PC-9 (cell line): ENCODE data around the gene REEP3. TPM values are rescaled to one million over a fixed set of nuclear protein-coding genes. Genes with fewer than 3 reads are reported as not detected.

Source experiments
- BruUV-seq: library from RNA; stranded (reverse); fragments of 400-500 nt; replicated peaks from 2 replicates; lab custom pipeline; 2021; lab: Mats Ljungman, UMichigan
- CTCF ChIA-PET: fragments of 300-600 bp; sonication (Branson Sonifier 250); formaldehyde crosslinking; loops from one replicate; lab custom pipeline; 2022; ENCODE audit warnings: antibody characterized with exemption; lab: Charles Lee
- POLR2A ChIA-PET: fragments of 300-600 bp; sonication (Branson Sonifier 250); formaldehyde crosslinking; loops from one replicate; lab custom pipeline; 2022; ENCODE audit warnings: antibody characterized with exemption; ENCODE audit not compliant: unreplicated experiment; lab: Charles Lee
- DNase-seq, 2 experiments: peaks; one replicate each; pipeline versions ENCODE4 v3.0.0 to v3.0.0-alpha.2; 2015 to 2022; ENCODE audit warnings: mixed read lengths in 1 of 2
- H2AFZ ChIP-seq: fragments of 200-600 bp; sonication (generic); 2 replicates; pipeline ENCODE4 v1.8.1; 2017; ENCODE audit warnings: antibody characterized with exemption
- H3F3A ChIP-seq: fragments of 200-600 bp; sonication (generic); 2 replicates; pipeline ENCODE4 v1.8.1; 2017; ENCODE audit warnings: antibody characterized with exemption, mild to moderate bottlenecking, low read depth; ENCODE audit not compliant: insufficient read depth
- H3K27ac ChIP-seq: fragments of 200-600 bp; sonication (generic); 2 replicates; pipeline ENCODE4 v1.6.1; 2016; ENCODE audit warnings: mixed run types
- H3K27me3 ChIP-seq: fragments of 200-600 bp; sonication (generic); 2 replicates; pipeline ENCODE4 v1.6.1; 2016; ENCODE audit warnings: low read depth, mixed run types; ENCODE audit not compliant: insufficient read depth
- H3K36me3 ChIP-seq: fragments of 200-600 bp; sonication (generic); 2 replicates; pipeline ENCODE4 v1.6.1; 2016; ENCODE audit warnings: low read depth, mixed run types
- H3K4me1 ChIP-seq: fragments of 200-600 bp; sonication (generic); replicated peaks from 2 replicates; pipeline ENCODE4 v1.6.1; 2016; ENCODE audit warnings: mixed run types; ENCODE audit not compliant: insufficient read depth
- H3K4me2 ChIP-seq: fragments of 200-600 bp; sonication (generic); 2 replicates; pipeline ENCODE4 v1.6.1; 2017; ENCODE audit warnings: mixed run types
- H3K4me3 ChIP-seq: fragments of 200-600 bp; sonication (generic); 2 replicates; pipeline ENCODE4 v1.6.1; 2016; ENCODE audit warnings: mixed run types
- H3K79me2 ChIP-seq: fragments of 200-600 bp; sonication (generic); 2 replicates; pipeline ENCODE4 v1.6.1; 2017; ENCODE audit warnings: low read depth, mixed run types
- H3K9me2 ChIP-seq: fragments of 200-600 bp; sonication (generic); 2 replicates; pipeline ENCODE4 v1.8.1; 2017; ENCODE audit warnings: mild to moderate bottlenecking; ENCODE audit not compliant: insufficient read depth
- H3K9me3 ChIP-seq: fragments of 200-600 bp; sonication (generic); 2 replicates; pipeline ENCODE4 v1.8.1; 2016; ENCODE audit warnings: low read depth; ENCODE audit not compliant: insufficient read depth
- H4K20me1 ChIP-seq: fragments of 200-600 bp; sonication (generic); 2 replicates; pipeline ENCODE4 v1.8.1; 2017; ENCODE audit not compliant: insufficient read depth
- EZH2 ChIP-seq: fragments of 200-600 bp; sonication (generic); IDR thresholded peaks from 2 replicates; pipeline ENCODE4 v1.8.0; 2017; ENCODE audit warnings: antibody characterized with exemption, low read depth
- intact Hi-C: fragments of 100-400 bp; cut with micrococcal nuclease; formaldehyde crosslinking; loops from one replicate; pipeline ENCODE4 v1.10.0; 2022; ENCODE audit not compliant: unreplicated experiment
- total RNA-seq: library from RNA; stranded (reverse); gene quantifications from 2 replicates; pipeline ENCODE4 v1.2.3, GENCODE V29; 2021
- TF ChIP-seq, protein P1 (sequence below): fragments of 200-600 bp; sonication (generic); conservative IDR thresholded peaks from 2 replicates; pipeline ENCODE4 v1.6.1; 2017; ENCODE audit warnings: mixed run types, antibody characterized with exemption, mild to moderate bottlenecking, moderate library complexity

Gene REEP3
- total RNA-seq, 1 experiment from 2014 or later, result 56.4 TPM

DNA sequence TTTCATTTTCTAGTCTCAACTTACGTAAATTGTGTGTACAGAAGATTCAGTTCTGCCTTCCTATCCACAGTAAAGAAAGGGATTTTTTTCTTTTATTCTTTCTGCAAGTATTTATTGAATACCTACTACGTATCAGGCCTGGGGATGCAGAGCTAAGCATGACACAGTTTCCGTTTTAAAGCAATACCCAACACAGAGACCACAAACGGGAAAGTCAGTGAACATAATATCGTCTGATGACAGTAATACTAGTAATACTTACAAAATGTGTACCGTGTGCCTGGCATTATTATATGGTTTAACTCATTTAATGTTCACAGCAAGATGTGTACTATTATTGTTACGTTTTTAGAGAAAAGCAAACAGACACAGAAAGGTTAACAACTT is 22.4 kb downstream of the REEP3 start:
- CTCF ChIA-PET, result interaction anchor here (0.7 kb wide), 1 partner anchor 1606 kb away, joined by 3 read pairs; no protein-coding TSS in a partner anchor
- Histone ChIP-seq H3K79me2 (peaks cover 69% of the 10 kb centered on the region), H3K9me2 (no peaks in the 10 kb centered on the region), H3K36me3 (0 out of 2 replicates have a peak, but pooled peaks cover 3% of the 10 kb centered on the region), H3K27me3 (no peaks in the 10 kb centered on the region), H3K4me1 (peaks cover 4% of the 10 kb centered on the region), H4K20me1 (no peaks in the 10 kb centered on the region), H3K9me3 (no peaks in the 10 kb centered on the region), H3F3A (peaks cover 6% of the 10 kb centered on the region; the same call in 1 of the 2 replicates), H3K4me2 (no peak overlapping the region), H2AFZ (no peak overlapping the region), H3K4me3 (no peak overlapping the region), H3K27ac (no peak overlapping the region)
- intact Hi-C loops, result no loop called here
- no TSS peak for BruUV-seq
- no peak for TF ChIP-seq EZH2
- TF ChIP-seq, protein P1, sequence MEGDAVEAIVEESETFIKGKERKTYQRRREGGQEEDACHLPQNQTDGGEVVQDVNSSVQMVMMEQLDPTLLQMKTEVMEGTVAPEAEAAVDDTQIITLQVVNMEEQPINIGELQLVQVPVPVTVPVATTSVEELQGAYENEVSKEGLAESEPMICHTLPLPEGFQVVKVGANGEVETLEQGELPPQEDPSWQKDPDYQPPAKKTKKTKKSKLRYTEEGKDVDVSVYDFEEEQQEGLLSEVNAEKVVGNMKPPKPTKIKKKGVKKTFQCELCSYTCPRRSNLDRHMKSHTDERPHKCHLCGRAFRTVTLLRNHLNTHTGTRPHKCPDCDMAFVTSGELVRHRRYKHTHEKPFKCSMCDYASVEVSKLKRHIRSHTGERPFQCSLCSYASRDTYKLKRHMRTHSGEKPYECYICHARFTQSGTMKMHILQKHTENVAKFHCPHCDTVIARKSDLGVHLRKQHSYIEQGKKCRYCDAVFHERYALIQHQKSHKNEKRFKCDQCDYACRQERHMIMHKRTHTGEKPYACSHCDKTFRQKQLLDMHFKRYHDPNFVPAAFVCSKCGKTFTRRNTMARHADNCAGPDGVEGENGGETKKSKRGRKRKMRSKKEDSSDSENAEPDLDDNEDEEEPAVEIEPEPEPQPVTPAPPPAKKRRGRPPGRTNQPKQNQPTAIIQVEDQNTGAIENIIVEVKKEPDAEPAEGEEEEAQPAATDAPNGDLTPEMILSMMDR, result no peak
- POLR2A ChIA-PET, result interaction anchor here (0.6 kb wide), 1 partner anchor 10 kb away, joined by 3 read pairs; no protein-coding TSS in a partner anchor
- no peak for DNase-seq

DNA sequence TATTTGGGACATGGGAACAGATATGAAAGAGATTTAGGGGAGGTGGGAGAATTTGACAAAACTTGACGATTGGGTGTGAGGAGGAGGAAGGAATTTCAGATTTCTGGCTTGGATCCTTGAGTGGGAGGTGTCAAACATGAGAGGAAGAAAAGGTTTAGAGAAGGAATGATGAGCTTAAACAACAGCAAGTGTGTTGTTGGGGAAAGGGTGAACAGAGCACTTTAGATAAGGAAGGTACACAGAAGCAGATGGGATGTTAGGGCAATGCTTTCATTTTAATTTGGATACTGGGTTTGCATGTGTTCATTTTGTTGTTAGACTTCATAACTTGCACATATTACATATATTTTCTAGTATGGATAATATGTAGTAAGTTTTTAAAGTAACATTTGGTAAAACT is 23.2 kb downstream of the REEP3 start:
- BruUV-seq, result no TSS peak
- CTCF ChIA-PET, result no interaction called here

DNA sequence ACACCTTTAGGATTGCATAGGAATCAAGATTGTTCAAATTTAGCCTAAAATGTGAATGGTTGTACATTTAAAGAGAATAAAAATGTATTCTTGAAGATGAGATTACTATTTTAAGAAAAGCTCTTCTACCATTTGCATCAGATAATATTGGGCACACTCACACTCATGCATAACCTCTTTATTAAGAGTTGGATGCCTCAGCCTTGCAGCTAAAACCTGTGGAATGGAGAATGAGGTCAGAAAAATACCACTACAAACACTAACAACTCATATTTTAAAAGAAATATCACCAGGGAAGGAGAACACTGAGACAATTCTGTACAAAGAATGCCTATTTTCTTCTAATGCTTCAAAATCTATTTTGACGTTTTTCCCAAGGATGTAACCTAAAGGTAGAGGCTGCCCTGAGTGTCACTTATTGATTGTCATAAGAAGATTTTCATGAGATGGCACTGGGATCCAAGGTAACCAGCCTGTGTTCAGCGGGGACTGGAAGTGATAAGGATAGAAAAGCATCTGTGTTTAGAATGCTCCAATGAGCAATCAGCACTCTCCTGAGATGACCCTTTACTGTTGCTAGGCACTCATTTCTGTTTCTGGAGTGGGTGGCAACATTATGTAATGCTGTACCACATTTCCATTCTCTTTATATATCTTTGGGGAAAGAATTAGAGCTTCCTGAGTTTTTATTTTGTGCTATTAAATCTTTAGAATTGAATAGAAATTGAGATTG is 26.6 kb downstream of the REEP3 start:
- no peaks in the 10 kb centered on the region for H4K20me1 ChIP-seq
- no peak for DNase-seq
- no peaks in the 10 kb centered on the region for H3K9me2 ChIP-seq
- intact Hi-C loops, result no loop called here
- no peak overlapping the region for H3K4me3 ChIP-seq
- H3K27me3 ChIP-seq, result no peaks in the 10 kb centered on the region
- peaks cover 62% of the 10 kb centered on the region for H3K79me2 ChIP-seq
- no peak overlapping the region for H3K27ac ChIP-seq
- POLR2A ChIA-PET, result interaction anchor here (0.6 kb wide), 1 partner anchor 82 kb away, joined by 7 read pairs; no protein-coding TSS in a partner anchor
- H3K4me2 ChIP-seq, result no peak overlapping the region
- H3K36me3 ChIP-seq, result peaks cover 3% of the 10 kb centered on the region; the same call in 1 of the 2 replicates
- no peaks in the 10 kb centered on the region for H3K9me3 ChIP-seq
- no peak for TF ChIP-seq EZH2
- TF ChIP-seq, protein P1, result no peak
- H3F3A ChIP-seq, result peaks cover 9% of the 10 kb centered on the region
- BruUV-seq, result no TSS peak
- H3K4me1 ChIP-seq, result peaks cover 19% of the 10 kb centered on the region
- no peak overlapping the region for H2AFZ ChIP-seq
- CTCF ChIA-PET, result no interaction called here

More for the DNA sequence above, 23.2 kb downstream of the REEP3 start:
- 0 out of 2 replicates have a peak, but pooled peaks cover 3% of the 10 kb centered on the region for H3K36me3 ChIP-seq
- H3K79me2 ChIP-seq, result peaks cover 67% of the 10 kb centered on the region
- POLR2A ChIA-PET, result no interaction called here
- intact Hi-C loops, result no loop called here
- peaks cover 1% of the 10 kb centered on the region; the same call in 1 of the 2 replicates for H3F3A ChIP-seq
- no peaks in the 10 kb centered on the region for H3K9me2 ChIP-seq
- H3K4me3 ChIP-seq, result no peak overlapping the region
- H3K27me3 ChIP-seq, result no peaks in the 10 kb centered on the region
- peaks cover 9% of the 10 kb centered on the region for H3K4me1 ChIP-seq
- no peaks in the 10 kb centered on the region for H3K9me3 ChIP-seq
- no peak overlapping the region for H3K27ac ChIP-seq
- H4K20me1 ChIP-seq, result no peaks in the 10 kb centered on the region
- no peak overlapping the region for H3K4me2 ChIP-seq
- no peak overlapping the region for H2AFZ ChIP-seq
- TF ChIP-seq EZH2, result no peak
- TF ChIP-seq, protein P1, result no peak
- no peak for DNase-seq
